GM08714 (cell line): ENCODE results near the gene TREH.
"Not testable (repeated sequence)": the region's sequence is repeated elsewhere in the genome, so short reads cannot be mapped to it uniquely, and the experiment has no call there.

Experiments
- H3K4me3 ChIP-seq: fragments of 200-500 bp; sonication (Bioruptor generic); 2 replicates; pipeline ENCODE4 v1.5.1; 2014; ENCODE audit warnings: mild to moderate bottlenecking, low read length, inconsistent platforms
- ZNF274 ChIP-seq: IDR thresholded peaks from 2 replicates; pipeline ENCODE4 v1.6.1; 2012; ENCODE audit warnings: mild to moderate bottlenecking, low read depth, low read length

TREH gene, protein sequence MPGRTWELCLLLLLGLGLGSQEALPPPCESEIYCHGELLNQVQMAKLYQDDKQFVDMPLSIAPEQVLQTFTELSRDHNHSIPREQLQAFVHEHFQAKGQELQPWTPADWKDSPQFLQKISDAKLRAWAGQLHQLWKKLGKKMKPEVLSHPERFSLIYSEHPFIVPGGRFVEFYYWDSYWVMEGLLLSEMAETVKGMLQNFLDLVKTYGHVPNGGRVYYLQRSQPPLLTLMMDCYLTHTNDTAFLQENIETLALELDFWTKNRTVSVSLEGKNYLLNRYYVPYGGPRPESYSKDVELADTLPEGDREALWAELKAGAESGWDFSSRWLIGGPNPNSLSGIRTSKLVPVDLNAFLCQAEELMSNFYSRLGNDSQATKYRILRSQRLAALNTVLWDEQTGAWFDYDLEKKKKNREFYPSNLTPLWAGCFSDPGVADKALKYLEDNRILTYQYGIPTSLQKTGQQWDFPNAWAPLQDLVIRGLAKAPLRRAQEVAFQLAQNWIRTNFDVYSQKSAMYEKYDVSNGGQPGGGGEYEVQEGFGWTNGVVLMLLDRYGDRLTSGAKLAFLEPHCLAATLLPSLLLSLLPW

DNA sequence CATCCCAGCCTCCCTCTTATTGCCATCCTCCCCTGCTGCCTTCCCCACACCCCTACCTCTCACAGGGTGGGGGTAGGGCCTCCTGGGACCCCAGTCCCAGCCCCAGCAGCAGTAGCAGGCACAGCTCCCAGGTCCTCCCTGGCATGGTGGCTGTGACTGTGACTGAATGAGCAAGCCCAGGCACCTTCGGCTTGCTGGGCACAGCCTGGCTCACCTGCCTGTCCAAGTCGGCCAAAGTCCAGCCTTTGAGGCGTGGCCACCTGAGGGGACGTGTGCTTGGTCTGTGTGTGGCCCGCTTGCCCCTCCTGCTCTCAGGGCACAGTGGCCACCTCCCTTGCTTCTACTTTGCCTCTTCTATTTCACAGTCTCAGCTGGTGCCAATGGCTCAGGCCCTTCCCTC is at the start of gene TREH:
TREH (minus strand) TSS at position 168 of the 400 bp plus-strand sequence; CDS start at position 145, 23 bp downstream.
- no peak for TF ChIP-seq ZNF274

DNA sequence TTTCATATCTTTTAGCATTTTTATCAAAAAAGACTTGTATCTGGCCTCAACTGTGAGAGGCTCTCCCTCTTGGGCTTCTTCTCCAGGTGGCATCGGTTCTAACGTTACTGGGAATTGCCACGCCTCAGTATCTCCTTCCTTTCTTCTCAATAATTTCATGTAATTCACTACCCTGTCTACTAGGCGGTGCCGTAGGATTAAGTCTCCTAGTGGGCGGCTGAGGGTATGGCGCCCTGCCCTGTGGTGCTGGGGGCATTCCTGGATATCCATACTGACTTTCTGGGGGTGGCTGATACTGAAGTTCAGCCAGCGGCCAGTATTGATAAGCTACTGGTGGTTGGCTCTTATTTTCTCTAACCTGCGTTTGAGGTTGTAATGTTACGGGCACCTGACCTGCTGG is 48.7 kb upstream of the TREH start:
- H3K4me3 ChIP-seq, result not testable (repeated sequence)

More for the DNA sequence above, at the start of gene TREH:
- H3K4me3 ChIP-seq, result no peak within 1 kb of the TSS

DNA sequence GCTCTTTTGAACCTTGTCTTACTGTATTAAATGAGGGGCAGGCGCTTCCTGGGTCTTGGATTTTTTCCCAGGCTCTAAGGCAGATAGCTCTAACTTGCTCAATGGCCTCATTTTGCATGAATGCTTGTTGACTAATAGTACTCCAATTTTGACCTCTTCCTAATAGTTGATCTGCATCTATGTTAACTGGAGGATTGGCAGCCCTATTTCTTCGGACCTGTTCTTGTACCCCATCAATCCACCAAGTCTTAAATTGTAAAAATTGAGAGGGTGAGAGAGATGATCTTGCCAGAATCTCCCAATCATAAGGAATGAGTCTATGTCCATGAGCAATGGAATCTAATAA is 48.2 kb upstream of the TREH start:
- H3K4me3 ChIP-seq, result not testable (repeated sequence)

DNA sequence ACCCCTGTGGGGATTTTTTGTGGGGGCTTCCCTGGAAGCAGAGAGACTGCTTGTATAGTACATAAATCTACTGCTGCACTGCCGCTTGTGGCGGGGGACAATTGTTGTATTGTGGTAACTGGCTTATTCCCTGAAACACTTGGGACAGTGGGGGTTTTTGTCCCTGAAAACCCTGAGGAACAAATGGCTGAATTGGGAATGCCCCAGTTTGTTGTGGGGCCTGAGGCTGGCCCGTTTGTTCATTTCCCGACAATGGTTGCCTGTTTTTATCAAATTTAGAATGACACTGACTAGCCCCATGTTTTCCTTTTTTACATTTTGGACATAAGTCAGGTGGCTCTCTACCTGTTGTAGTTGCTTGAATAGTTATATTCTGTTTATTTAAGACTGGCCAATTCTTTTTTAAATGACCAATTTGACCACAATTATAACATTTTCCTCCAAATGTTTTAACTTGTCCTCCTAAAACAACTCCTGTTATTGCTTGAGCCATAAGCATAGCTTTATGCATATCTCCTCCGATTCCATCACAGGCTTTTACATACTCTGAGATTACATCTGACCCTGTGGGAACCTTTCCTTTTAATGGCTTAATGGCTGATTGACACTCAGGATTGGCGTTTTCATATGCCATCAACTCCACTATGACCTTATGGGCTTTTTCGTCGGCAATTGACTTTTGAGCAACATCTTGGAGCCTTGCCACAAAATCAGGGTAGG is 47.7 kb upstream of the TREH start:
- not testable (repeated sequence) for H3K4me3 ChIP-seq

DNA sequence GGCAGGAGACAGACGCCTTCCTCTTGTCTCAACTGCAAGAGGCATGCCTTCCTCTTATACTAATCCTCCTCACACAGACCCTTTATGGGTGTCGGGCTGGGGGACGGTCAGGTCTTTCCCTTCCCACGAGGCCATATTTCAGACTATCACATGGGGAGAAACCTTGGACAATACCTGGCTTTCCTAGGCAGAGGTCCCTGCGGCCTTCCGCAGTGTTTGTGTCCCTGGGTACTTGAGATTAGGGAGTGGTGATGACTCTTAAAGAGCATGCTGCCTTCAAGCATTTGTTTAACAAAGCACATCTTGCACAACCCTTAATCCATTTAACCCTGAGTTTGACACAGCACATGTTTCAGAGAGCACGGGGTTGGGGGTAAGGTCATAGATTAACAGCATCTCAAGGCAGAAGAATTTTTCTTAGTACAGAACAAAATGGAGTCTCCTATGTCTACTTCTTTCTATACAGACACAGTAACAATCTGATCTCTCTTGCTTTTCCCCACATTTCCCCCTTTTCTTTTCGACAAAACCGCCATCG is 42.1 kb upstream of the TREH start:
- not testable (repeated sequence) for H3K4me3 ChIP-seq

DNA sequence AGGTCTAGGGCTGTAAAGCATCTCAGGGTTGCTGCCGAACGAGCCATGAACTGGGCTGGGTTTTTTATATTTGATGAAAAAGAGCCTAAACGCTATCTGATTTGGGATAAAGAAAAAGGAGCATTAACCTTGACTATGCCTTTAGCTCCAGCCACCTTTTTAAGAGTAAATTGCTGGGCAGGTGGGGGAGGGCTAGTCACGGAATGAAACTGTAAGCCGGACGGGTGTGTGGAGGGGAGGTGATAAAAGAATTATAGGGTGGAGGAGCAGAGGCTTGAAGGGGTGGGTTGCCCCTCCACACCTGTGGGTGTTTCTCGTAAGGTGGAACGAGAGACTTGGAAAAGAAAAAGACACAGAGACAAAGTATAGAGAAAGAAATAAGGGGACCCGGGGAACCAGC is 41.3 kb upstream of the TREH start:
- not testable (repeated sequence) for H3K4me3 ChIP-seq

DNA sequence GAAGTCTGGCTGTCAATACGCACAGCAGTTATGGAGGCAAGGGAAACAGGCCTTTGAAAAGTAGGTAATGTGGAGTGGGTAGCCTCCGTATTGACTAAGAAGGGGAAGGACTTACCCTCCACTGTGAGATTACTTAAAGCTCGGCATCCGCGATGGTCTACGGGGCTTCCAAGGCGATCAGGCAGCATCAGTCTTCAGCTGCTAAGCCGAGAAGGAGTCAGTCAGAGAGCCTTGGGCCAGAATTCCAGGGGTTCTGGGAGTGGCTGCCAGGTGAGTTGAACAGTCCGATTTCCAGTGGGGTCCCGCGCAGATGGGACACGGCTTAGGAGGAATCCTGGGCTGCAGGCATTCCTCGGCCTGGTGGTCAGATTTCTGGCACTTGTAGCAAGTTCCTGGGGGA is 40.6 kb upstream of the TREH start:
- H3K4me3 ChIP-seq, result not testable (repeated sequence)

DNA sequence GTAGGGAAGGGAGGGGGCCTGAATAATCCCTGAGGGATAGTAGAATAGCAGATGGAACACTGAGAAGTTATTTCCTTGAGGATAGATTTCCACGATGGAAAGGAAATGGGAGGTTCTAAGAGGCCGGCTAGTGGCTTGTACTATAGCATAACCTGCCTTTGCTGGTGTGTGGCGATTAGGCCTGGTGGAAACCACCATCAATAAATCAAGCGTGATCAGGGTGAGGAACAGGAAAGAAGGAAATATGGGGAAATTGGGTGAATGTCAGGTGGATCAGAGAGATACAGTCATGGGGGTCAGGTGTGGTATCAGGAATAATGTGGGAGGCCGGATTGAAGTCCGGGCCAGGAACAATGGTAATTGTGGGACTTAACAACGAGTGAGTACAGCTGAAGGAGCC is 39.1 kb upstream of the TREH start:
- H3K4me3 ChIP-seq, result not testable (repeated sequence)

DNA sequence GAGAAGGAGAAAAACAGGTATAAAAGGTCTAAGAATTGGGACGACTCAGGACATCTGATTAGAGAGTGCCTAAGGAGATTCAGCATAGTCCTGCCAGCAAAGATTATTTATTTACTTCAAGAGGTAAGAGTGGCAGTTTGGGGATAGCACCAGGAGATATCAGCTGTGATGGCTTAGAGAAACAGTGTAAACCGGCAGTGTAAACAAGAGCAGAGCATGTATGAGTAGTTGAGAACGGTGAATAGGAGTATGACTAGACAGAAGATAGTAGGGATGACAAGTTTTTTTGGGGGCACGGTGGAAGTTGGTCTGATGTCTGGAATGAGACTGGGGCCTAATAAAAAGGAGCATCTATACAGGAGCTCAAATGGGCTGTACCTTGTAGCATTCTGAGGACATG is 38.3 kb upstream of the TREH start:
- not testable (repeated sequence) for H3K4me3 ChIP-seq

DNA sequence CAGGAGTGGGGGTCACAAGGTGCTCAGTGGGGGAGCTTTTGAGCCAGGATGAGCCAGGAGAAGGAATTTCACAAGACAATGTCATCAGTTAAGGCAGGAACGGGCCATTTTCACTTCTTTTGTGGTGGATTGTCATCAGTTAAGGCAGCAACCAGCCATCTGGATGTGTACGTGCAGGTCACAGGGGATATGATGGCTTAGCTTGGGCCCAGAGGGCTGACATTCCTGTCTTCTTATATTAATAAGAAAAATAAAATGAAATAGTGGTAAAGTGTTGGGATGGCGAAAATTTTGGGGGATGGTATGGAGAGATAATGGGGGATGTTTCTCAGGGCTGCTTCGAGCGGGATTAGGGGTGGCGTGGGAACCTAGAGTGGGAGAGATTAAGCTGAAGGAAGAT is 37.8 kb upstream of the TREH start:
- not testable (repeated sequence) for H3K4me3 ChIP-seq

DNA sequence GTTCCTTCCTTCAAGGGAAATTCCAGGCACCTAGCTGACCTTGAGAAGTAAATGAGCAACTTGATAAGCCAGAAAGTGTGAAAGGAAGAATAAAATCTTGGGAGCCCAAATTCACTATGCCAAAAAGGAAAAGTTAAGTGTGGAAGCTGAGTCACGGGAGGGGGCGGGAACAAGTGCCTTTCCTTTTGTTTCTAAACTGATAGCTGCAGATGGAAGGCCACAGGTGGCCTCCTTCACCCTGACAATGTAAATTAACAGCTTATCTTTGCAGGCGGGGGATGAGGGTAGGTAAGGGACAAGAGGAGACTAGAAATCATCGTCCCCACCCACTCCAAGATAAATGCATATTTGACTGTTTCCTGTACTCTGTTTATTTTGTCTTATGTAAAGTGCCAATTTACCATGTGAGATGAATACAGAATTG is 36.4 kb upstream of the TREH start:
- no peak overlapping the region for H3K4me3 ChIP-seq
- TF ChIP-seq ZNF274, result no peak

DNA sequence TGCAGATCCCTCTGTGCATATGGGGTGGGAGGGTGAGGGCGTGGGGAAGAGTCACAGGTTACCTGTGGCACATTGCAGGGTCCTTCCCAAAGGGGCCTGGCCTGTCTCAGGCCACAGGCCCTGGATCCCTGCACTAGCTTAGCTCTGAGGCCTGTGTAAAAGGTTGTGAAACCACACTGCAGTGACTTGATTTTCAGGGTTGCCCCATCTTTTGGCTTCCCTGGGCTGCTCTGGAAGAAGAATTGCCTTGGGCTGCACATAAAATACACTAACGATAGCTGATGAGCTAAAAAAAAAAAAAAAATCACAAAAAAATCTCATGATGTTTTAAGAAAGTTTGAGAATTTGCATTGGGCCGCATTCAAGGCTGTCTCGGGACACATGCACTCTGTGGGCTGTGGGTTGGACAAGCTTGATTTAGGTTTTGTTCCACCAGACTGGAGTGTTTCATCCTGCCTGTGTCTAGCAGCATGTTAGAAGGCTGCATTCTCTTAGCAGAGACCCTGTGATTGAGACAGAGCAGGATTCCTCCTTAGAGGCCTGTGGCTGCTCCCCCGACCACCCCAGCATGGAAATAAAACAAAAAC is 35.9 kb upstream of the TREH start:
- TF ChIP-seq ZNF274, result no peak
- H3K4me3 ChIP-seq, result no peak overlapping the region

DNA sequence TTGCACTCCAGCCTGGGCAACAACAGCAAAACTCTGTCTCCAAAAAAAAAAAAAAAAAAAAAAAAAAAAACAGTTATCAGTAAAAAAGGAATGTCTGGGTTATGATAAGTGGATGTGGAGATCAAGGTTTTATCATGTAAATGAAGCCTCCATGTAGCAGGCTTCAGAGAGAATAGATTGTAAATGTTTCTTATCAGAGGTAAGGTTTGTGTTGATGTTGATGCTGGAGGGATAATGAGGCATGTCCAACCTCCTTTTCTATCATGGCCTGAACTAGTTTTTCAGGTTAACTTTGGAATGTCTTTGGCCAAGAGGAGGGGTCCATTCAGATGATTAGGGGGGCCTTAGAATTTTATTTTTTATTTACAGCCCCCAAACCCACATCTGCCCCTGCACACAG is 35.4 kb upstream of the TREH start:
- TF ChIP-seq ZNF274, result no peak
- H3K4me3 ChIP-seq, result no peak overlapping the region

DNA sequence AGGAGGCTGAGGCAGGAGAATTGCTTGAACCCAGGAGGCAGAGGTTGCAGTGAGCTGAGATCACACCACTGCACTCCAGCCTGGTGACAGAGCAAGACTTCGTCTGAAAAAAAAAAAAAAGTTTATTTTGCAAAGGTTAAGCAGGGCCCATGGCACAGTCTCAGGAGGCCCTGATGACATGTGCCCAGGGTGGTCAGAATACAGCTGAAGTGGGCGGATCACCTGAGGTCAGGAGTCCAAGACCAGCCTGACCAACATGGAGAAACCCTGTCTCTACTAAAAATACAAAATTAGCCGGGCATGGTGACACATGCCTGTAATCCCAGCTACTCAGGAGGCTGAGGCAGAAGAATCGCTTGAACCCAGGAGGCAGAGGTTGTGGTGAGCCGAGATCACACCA is 35.0 kb upstream of the TREH start:
- not testable (repeated sequence) for H3K4me3 ChIP-seq

DNA sequence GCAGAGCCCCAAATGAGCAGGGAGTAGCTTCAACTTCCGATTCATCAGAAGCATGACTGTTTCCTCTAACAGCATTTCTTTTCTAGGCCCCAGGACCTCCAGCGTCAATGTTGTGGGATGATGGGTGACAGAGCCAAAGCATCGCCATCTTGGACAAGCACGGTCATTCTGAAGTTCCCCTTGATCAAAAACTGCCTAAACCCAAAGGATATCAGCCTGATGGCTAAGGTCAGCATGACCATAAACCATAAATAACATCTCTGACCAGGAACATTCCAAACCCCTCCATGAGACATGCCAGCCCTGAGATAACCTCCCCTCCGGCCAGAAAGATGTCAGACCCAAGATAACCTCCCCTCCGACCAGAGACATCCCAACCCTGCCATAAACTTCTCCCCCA is 28.8 kb upstream of the TREH start:
- no peak for TF ChIP-seq ZNF274
- no peak overlapping the region for H3K4me3 ChIP-seq

DNA sequence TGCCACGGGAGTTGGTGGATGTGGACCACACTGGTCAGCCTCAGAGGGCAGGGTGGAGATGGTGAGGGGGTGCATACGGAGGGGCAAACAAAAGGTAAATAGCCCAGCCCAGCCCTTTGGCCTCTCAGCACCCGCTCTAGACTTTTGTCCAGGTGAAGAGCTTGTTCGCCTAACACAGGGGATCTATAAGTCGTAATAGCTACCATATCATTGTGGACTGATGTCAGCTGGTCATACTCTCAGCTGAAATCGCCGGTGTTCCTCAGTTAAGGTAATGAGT is 27.0 kb upstream of the TREH start:
- no peak overlapping the region for H3K4me3 ChIP-seq
- no peak for TF ChIP-seq ZNF274
